GM19035 (cell line): ENCODE results near the gene CTAG1A.
"Not testable (repeated sequence)": the region's sequence is repeated elsewhere in the genome, so short reads cannot be mapped to it uniquely, and the experiment has no call there.

Experiments
- ATAC-seq: cut with Tn5 transposase; IDR thresholded peaks from one replicate; pipeline ENCODE4 v1.9.1; 2021; ENCODE audit not compliant: unreplicated experiment

The CTAG1A gene

DNA sequence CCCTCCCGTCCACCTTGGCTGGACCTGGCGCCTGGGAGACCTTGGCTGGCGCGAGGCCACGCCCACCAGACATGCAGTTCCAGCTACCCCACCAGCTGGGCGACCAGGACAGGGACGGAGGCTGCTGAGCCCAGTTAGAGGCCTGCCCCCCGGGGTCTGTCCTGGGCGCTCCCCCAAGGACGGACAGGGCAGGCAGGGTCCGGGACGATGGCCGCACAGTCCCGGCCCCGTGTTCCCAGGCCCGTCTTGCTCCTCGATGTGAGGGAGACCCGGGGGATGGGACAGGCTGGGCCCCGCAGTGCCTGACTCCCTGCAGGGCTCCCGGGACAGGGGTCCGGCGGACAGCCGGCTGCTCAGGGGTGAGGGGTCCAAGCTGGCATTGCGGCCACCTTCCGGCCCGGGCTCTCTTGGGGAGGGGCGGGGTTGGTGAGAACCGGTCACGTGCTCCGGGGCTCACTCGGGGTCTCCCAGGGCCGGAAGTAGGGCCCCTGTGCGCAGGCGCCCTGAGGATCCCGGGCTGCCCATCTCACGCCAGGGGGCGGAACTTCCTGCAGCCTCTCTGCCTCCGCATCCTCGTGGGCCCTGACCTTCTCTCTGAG, at the start of gene CTAG1A:
TSS of gene CTAG1A (plus strand) at position 549 of the 599 bp plus-strand sequence. CDS start 74 bp downstream, outside the sequence.
- ATAC-seq = not testable (repeated sequence)

DNA sequence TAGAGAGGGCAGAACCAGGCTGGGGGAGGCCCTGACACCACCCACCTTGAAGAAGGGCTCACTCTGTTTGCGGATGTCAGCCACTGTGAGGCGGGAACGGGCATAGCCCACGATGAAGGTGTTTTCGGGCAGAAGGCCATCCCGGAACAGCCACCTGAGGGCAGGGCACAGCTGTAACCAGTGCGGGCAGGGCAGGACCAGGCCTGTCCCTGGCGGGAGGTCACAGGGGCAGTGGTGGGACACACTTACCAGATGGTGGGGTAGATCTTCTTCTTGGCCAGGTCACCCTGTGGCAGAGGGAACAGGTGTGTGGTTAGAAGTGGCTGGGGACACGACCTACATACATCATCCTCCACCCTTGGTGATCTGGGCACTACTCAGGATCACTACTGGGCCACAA, 49.0 kb upstream of the CTAG1A start:
- ATAC-seq = no peak

DNA sequence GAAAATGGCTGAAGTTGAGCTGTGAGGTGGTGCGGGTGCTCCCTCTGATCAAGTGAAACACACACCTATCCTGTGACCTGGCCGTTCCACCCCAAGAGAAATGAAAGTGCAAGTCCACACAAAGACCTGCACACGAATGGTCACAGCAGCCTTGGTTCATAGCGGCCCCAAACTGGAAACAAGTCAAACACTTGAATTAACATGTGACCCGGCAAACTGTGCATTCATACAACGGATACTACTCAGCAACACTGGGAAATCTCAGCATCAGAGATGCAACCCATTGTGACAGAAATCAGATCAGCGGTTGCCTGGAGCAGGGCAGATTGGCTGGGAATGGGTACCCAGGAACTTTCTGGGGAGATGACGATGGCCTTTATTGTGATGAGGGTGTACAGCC, 45.9 kb upstream of the CTAG1A start:
- ATAC-seq = no peak

DNA sequence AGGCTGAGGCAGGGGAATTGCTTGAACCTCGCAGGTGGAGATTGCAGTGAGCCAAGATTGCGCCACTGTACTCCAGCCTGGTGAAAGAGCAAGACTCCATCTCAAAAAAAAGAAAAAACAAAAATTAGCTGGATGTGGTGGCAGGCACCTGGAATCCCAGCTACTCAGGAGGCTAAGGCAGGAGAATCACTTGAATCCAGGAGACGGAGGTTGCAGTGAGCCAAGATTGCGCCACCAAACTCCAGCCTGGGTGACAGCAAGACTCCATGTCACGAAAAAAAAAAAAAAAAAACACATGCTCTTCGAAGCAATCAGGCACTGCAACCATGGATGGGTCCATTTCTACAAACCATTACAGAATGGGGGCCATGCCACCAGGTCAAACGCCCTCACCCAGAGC, 44.6 kb upstream of the CTAG1A start:
- ATAC-seq = not testable (repeated sequence)

DNA sequence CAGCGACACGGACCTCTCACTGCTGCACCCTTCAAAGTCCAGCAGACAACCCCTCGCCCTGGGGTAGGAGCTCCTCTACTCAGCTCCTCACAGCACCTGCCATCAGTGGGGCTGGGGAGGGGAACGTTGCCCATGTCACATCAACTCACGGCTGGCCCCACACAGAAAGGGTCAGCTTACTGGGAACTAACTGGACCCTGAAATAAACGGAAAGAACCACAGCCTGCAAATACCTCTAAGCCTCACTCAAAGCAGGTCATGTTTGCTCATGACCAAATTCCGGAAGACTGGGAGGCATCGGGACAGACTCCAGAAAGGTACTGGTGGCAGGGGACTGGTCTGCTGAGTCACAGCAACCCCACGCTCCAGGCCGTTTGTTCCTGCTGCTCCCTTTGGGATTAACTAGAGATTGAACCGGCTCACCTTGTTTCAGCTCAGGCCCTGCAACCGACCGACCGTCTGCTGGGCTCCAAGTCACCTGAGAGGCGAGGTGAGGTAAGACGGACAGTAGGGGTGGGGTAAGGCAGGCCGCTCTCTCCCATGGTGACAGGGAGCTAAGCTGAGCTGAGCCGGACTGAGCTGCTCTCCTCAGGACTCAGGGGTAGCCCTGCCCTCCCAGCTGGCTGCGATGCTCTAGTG, 43.9 kb upstream of the CTAG1A start:
- ATAC-seq = no peak

DNA sequence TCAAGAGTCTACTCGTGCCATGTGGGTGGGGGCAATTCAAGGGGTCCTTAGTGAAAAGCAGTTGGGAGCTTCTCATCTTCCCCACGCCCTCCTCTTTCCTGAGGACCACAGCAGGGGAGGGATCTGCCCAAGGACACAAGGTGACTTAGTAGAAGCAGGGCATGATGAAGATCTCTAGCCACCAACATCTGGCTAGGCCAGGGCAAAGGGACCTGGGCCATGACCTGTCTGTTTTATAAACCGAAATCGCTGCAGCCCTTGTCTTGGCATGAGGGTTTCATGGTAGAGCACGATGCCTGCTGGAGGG, 43.4 kb upstream of the CTAG1A start:
- ATAC-seq = no peak

DNA sequence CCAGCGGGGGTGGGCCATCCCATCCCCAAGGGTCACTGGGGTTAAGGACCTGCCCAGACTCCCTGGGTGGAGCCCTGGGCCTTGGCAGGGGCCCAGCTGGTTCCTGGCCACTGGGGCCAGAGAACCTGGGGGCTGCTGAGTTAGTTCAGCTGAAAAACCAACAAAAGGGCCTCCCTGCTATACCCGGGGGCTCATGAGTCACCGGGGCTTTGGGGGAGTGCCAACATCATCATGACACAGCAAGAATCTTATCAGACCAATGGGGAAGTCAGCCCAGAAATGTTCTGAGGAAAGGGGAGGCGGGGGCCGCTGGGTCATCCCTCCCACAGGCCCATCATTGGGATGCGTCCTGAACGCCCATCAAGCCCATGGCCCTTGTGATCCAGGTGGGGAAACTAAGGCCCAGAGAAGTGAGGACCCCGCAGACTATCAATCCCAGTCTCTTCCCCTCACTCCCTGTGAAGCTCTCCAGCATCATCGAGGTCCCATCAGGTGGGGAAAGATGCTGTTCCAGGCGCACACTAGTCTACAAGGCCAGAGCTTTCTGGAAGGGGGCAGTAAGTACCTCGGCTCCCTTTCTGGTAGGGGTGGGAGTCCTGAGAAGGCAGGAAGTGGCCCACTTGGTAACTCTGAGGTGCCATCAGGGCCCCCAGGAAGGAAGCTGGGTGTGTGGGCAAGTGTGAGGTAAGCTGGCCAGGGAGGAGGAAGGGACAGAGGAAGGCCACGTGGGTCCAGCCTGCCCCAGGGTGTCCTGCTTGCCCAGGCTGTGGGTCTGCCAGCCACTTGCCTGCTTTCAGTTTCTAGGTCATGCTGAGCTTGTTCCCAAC, 42.8 kb upstream of the CTAG1A start:
- ATAC-seq = no peak

DNA sequence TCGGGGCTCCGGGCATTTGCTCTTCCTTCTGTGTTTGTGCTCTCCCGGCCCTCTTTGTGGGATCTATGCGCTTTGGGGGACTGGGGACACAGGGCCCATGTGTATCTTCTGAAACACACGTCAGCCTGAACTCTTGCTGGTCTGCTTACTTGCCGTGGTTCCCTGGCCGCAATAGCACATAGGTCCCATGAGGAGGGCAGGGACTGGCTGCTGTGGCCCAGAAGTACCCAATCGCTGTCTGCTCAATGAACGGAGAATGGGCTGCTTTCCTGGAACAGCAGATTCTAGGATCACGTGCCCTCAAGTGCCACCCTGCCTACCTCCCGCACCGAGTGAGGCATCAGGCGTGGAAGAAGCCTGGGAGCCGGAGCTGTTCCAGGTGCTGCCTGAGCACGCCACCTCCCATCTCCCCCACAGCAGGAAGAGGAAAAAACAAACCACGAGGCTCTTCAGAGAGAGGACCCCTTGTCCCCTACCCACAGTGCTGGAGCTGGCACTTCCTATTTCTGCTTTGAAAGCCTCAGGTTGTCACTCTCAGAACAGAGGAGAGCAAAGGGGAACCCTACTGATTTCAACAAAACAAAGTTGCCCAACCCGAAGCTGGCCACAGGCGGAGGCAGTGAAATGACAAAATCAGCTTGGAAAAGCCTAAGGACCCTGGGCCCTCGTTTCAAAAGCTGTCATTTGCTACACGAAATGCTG, 42.1 kb upstream of the CTAG1A start:
- no peak for ATAC-seq

DNA sequence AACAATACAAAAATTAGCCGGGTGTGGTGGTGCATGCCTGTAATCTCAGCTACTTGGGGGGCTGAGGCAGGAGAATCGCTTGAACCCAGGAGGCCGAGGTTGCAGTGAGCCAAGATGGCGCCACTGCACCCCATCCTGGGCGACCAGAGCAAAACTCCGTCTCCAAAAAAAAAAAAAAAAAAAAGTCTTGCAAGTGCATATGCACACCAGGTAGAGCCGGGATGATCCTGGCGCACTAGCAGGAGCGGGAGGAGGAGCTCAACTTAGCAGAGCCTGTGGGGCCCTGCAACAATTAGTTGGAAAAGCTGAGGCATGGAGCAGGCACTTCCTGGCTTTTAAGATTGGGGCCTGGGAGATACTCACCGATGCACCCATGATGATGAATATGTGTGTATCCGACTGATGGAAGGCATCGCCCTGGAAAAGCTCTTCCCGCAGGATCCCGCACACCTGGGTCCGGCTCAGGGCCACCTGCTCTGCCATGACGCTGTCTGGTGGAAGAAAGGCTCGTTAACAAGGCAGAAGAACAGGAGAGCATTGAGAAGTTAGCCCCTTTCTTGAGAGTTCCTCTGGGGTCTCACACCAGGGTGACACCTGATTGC, 39.2 kb upstream of the CTAG1A start:
- no peak for ATAC-seq

DNA sequence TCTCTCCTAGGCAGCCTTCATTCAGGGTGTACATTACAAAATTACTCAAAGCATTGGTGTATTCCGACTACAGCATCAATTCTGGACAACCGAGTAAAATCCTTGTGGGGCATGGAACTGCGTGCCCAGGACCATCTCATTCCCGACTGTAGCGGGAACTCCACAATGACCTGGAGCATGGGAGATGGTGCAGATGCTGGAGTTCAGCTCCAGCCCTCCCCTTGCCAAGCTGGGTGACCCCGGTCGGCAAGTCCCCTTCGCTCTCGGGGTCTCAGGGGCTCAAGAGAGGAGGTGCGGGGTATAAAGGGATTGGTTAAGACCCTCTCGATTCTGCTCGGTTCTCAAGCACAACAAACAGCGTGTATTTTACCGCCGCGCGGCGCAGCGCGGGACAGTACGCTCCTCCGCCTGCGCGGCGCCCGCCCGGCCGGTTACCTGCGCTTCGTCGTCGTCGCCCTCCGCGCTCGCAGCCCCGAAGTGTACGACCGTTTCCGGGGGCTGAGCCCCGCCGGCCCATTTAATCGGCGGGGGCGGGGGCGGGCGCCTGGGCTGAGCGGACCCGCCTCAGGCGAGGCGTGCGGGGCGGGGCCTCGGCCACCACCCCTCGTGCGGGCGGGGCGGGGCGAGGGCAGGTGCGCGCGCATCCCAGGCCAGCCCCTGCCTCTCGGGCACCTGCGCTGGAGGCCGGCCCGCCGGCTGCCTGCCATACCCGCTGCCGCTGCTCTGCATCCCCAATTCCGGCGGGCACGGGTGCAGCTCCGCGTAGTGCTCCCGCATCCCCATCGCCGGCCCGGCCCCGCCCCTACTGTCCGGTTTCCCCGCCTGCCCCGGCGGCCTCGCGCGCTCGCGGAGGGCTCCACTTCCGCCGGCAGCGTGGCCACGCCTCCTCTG, 38.3 kb upstream of the CTAG1A start, which contains the start of gene G6PD:
TSS of gene G6PD (minus strand) at position 493 of the 891 bp plus-strand sequence. CDS start 691 bp downstream, outside the sequence.
- ATAC-seq = peak; percentile 50

DNA sequence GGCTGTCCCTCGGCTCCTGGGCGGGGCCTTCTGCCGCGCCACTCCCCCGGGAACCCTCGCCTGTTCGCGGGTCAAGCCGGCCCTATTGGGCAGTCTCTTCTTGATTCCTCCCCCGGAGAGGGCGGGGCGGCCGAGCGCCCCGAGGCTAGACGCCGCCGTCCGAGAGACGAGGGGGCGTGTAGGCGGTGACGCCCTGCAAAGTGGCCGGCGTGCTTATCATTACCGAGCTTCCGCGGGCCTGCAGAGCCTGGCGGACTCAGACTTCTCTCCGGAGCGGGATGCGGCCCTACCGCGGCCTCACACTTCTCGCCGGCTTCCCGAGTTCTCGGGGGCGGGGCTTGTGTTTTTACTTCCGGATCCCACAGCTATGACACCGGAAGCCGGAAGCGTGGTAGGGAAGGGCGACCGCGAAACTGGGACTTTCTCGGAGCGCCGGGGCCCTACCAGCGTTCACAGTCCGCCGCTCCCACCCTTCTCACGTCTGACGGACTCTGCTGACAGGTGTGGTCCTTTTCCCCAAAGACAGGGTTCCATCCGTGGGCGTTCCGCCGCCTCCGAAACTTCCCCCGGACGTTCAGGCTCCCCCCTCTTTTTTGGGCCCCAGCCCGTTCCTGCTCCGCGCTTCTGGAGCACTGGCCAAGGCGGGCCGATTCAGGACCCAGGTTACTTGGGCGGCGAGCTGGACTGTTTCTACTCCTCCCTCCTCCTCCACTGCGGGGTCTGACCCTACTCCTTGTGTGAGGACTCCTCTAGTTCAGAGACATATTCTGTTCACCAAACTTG, 37.5 kb upstream of the CTAG1A start, which contains the start of gene IKBKG:
TSS of gene IKBKG (plus strand) at position 376 of the 783 bp plus-strand sequence. CDS start 4,383 bp downstream, outside the sequence.
- ATAC-seq = peak; percentile 78

DNA sequence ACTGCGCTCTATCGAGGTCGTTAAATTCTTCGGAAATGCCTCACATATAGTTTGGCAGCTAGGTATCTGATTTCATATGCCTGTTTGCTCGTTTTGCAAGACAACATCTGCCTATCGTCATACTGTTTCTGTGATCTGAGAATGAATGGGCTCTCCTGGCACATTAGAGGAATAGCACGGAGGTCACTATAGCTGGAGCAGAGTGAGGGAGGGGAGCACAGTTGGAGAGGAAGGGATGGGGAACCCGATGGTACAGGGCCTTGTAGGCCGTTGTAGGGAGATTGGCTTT, 37.0 kb upstream of the CTAG1A start:
- ATAC-seq = no peak

DNA sequence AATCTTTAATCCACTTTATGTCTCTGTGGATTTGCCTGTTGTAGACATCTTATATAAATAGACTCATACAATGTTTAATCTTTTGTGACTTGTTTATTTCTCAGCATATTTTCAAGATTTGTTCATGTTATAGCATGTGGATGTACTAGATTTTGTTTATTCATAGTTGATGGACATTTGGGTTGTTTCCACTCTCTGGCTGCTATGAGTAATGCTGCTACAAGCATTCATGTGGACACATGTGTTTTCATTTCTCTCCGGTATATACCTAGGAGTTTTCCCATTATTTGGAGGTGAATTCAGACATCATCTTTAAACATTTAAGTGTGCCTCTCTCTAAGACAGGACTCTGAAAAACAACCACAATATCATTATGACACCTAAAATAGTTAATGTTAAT, 35.2 kb upstream of the CTAG1A start:
- no peak for ATAC-seq

DNA sequence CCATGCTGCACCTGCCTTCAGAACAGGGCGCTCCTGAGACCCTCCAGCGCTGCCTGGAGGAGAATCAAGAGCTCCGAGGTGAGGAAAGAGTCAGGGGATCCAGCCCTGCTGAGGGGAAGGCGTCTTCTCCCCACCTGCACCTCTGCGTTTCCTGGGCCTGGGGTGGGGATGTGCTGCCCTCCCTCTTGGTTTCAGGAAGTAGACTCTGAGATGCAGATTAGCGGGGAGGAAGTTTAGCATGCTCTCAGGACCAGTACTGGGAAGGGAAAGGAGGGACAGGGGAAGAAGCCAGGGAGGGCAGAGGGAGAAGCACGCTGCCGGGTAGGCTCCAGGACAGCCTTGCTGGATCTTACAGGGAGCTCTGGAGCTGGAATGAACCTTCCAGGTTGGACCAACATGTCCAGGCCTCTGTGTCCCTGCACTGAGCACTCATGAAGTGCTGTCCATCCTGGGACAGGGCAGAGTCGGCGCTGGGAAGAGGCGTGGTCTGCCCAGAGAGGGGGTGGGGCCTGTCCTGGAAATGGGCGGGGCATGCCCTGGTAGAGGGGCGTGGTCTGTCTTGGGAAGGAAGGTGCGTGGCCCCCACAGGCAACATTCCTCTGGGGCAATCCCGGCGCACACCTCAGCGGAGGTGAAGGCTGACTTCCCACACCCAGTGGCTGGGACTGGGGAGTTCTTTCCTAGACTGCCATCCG, 32.7 kb upstream of the CTAG1A start:
- ATAC-seq = not testable (repeated sequence)

DNA sequence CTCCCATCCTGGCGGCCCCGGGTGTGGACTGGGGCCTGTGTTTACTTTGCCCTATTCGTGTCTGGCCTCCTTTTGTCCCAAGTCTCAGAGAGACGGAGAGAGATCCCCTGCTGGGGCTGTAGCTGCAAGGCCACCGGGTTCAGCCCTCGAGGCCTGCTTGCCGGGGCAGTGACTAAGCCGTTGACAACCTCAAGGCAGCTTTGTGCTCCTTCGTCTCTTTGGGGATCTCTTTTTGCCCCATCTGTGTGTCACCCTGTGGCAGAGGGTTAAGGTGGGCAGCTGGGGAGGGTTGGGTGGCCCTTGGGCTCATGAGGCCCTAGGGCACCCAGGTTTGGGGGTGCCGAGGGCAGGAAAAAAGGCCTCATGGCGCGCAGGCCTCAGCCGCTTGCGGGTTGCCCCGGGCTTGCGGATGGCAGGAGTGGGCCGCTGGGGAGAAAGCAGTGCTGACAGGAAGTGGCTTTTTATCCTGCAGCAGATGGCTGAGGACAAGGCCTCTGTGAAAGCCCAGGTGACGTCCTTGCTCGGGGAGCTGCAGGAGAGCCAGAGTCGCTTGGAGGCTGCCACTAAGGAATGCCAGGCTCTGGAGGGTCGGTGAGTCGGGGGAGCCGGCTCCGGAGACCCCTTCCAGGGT, 26.8 kb upstream of the CTAG1A start:
- ATAC-seq = not testable (repeated sequence)

DNA sequence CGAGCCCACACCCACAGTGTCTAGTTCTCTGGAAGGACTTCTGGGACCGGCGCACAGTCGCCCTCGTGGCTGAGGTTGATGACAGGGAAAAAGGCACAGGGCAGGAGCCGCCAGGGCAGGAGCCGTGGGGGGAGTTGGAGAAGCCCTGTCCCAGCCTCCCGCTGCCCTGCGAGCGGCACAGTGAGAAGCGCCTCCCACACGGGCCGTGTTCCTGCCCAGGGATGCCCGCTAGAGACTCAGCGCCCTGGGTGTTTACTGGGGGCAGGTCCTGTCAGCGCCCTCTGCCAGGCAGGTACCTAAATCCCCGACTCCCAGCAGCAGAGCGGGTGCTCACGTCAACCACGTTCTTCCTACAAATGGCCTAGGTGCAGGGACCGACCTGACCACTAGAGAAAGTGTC, 26.0 kb upstream of the CTAG1A start:
- ATAC-seq = not testable (repeated sequence)

DNA sequence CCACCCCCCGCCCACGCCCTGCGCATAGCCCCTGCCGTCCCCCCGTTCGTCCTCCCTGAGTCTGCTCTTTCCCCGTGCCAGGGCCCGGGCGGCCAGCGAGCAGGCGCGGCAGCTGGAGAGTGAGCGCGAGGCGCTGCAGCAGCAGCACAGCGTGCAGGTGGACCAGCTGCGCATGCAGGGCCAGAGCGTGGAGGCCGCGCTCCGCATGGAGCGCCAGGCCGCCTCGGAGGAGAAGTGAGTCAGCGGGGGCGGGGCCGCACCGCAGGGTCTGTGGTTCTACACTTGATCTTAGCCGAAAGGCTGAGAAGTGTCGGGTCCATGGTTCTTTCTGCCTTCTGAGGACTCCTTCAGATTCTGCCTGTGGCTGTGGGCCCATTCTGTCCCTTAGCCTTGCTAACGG, 24.6 kb upstream of the CTAG1A start:
- ATAC-seq = not testable (repeated sequence)

DNA sequence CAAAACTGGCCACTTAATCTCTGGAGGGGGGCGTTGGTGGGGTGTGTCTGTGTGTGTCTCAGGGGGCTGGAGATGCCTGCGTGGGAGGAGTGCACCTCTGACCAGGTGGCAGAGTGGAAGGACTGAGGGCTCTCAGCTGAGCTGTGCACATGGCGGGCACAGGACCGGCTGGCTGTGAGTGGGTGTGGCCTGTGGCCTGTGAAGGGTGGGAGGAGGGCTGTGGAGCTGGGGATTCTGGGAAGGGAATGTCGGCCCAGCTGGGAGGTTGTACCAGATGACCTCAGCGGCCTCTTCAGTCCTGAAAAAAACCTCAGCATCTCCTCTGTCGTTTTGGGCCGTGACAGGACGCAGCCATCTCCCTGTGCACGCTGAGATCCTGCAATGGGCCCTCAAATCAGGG, 22.6 kb upstream of the CTAG1A start:
- not testable (repeated sequence) for ATAC-seq
